Measurements from ENCODE around the gene RUNX3.

GRCh38 chr1:24958766-24959622, 28.9 kb upstream of the RUNX3 start:
- TF ChIP-seq E2F1 (CRISPR knock-in tag; IDR thresholded peaks at IDR 0.05) (no peak), USF2 (CRISPR knock-in tag; IDR thresholded peaks at IDR 0.05) (no peak), CREB1 (CRISPR knock-in tag; IDR thresholded peaks at IDR 0.05) (no peak), ZNF121 (CRISPR knock-in tag; IDR thresholded peaks at IDR 0.05) (no peak), ZNF423 (CRISPR knock-in tag; IDR thresholded peaks at IDR 0.05) (no peak)

Data from WTC11 (cell line).